Measurements from ENCODE around the gene MRPL37.
A peak's percentile ranks its signal among the peaks of the same experiment; 100 is the strongest.
"Not testable (repeated sequence)": the region's sequence is repeated elsewhere in the genome, so short reads cannot be mapped to it uniquely, and the experiment has no call there.

Gene MRPL37

DNA sequence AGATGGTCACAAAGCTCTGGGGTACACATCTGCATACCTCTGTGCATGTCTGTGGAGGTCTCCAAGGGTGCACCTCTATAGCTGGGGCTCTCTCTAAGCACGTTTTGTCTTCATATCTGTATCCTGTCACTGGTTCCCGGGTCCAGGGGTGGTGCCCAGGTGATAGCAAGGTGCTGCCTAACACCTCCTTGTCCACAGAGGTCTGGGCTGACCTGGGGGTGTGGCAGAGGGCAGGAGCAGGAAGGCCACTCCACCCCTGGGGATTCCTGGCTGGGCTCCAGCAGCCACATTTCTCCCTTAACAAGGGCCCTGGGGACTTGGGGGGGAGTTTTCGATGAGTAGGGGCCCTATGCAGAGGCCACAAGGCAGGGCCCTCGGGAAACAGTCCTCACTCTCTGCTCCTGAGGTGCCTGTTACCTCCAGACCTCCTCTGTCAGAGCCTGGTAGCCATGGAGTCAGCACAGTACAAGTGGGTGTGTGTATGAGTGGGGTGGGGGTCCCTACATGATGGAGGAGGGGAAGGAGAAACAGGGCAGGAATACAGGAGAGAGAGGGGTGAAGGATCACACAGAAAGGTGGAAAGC is 40.1 kb upstream of the MRPL37 start:
- H3K4me2 ChIP-seq = peak overlapping the region in 8 of 11 experiments; percentile 7 to 41 (median 34); a peak in 11 of 22 replicates

DNA sequence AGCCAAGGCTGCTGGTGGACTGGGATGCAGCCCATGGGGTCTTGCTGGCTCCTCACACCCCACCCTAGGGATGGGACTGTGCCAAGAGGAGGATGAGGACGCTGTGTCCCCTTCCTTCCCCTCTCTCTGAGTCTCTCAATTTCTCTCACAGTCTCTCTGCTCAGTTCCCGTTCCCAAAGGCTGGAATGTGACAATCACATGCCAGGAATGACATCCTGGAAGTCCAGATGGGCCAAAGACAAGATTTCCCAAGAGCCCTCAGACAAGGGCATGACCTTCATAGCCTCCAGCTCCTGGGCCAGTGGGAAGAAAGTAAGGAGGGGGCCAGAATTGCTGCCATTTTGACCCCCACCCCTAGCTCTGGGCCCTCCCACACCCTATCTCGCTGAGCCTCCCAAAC is 39.6 kb upstream of the MRPL37 start:
- no peaks in the 10 kb centered on the region for H3K9me3 ChIP-seq (replicated peaks in 1 of 11)
- 0 out of 22 replicates have a peak, but pooled peaks cover 0 to 5% (median 0%) of the 10 kb centered on the region in 11 experiments for H4K20me1 ChIP-seq
- no peaks in the 10 kb centered on the region for H3K36me3 ChIP-seq
- H3K27ac ChIP-seq = no peak overlapping the region
- H3K27me3 ChIP-seq = no peaks in the 10 kb centered on the region
- no peak overlapping the region for H3K4me3 ChIP-seq
- H3K4me2 ChIP-seq = peak overlapping the region in 8 of 11 experiments; percentile 7 to 41 (median 34); a peak in 11 of 22 replicates
- no peak for TF ChIP-seq Cebpa-rat (IDR thresholded peaks at IDR 0.05)
- no peak overlapping the region; a peak in 1 of 22 replicates for H3K9ac ChIP-seq
- H3K4me1 ChIP-seq = peaks cover 4 to 16% (median 11%) of the 10 kb centered on the region in 10 experiments; a peak in 12 of 20 replicates

More for the DNA sequence above, 40.1 kb upstream of the MRPL37 start:
- no peak overlapping the region for H3K27ac ChIP-seq
- peaks cover 4 to 18% (median 11%) of the 10 kb centered on the region in 10 experiments; a peak in 12 of 20 replicates for H3K4me1 ChIP-seq
- H3K27me3 ChIP-seq = no peaks in the 10 kb centered on the region
- no peak overlapping the region; a peak in 1 of 22 replicates for H3K9ac ChIP-seq
- no peaks in the 10 kb centered on the region for H3K36me3 ChIP-seq
- TF ChIP-seq Cebpa-rat (IDR thresholded peaks at IDR 0.05) = no peak
- no peak overlapping the region for H3K4me3 ChIP-seq
- no peaks in the 10 kb centered on the region for H3K9me3 ChIP-seq (replicated peaks in 1 of 11)
- 0 out of 22 replicates have a peak, but pooled peaks cover 0 to 5% (median 0%) of the 10 kb centered on the region in 11 experiments for H4K20me1 ChIP-seq

DNA sequence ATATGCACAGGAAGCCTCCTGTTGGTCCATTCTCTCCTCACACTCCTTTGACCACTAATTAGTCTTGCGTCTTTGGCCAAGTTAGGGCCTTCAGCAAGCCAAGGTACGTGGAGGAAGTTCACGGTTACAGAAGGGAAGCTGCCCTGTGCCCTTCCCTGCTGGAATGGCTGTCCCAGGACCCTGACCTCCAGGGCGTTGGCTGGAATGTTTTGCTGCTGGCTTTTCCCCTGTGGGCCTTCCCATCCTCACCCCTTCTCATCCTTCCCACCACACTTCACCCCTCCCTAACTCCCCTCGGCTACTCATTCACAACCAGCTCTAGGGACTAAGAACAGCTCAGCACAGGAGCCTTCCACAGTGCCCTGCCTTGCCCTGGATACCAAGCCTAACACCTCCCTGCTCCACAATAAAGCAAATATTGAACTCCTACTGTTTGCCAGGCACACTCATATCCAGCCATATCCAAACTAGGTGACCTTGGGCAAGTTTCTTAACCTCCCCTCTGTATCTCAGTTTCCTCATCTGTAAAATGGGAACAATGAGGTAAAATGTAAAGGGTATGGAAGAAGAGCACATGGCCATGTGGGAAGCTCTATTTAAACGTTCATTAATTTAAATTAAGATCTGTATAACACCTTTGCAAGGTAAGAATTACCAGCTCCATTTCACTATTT is 38.3 kb upstream of the MRPL37 start:
- no peak overlapping the region for H3K4me2 ChIP-seq
- H4K20me1 ChIP-seq = 0 out of 22 replicates have a peak, but pooled peaks cover 0 to 5% (median 0%) of the 10 kb centered on the region in 11 experiments
- no peaks in the 10 kb centered on the region for H3K36me3 ChIP-seq
- no peak overlapping the region for H3K4me3 ChIP-seq
- no peaks in the 10 kb centered on the region for H3K27me3 ChIP-seq
- TF ChIP-seq Cebpa-rat (IDR thresholded peaks at IDR 0.05) = no peak
- no peaks in the 10 kb centered on the region for H3K9me3 ChIP-seq (replicated peaks in 1 of 11)
- no peak overlapping the region for H3K9ac ChIP-seq
- H3K27ac ChIP-seq = no peak overlapping the region
- peaks cover 0 to 15% (median 11%) of the 10 kb centered on the region in 10 experiments; a peak in 11 of 20 replicates for H3K4me1 ChIP-seq

DNA sequence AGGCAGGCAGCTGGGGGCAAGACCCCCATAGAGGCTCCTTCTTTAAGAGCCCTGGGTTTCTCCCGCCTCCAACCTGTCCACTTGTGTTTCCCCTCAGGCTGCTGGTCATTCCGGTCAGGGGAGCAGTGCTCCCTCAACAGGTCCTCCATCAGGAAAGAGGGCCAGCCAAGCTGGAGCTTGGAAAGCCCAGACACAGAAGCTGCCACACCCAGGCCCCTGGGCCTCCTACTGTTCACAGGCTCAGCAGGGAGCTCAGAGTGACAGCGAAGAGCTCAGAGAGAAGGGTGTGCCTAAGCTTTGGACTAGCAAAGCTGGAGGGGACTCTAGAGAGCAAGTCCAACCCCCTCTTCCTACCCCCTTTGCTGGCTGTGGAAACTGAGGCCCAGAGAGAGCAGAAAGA is 36.9 kb upstream of the MRPL37 start:
- Histone ChIP-seq H3K27ac (no peak overlapping the region), H3K4me3 (no peak overlapping the region), H3K4me1 (peaks cover 0 to 12% (median 9%) of the 10 kb centered on the region in 10 experiments; a peak in 11 of 20 replicates), H3K9me3 (replicated peaks in 1 of 11) (no peaks in the 10 kb centered on the region), H3K4me2 (no peak overlapping the region), H4K20me1 (0 out of 22 replicates have a peak, but pooled peaks cover 0 to 5% (median 0%) of the 10 kb centered on the region in 11 experiments), H3K27me3 (no peaks in the 10 kb centered on the region), H3K36me3 (no peaks in the 10 kb centered on the region), H3K9ac (no peak overlapping the region)
- TF ChIP-seq Cebpa-rat (IDR thresholded peaks at IDR 0.05) = no peak

DNA sequence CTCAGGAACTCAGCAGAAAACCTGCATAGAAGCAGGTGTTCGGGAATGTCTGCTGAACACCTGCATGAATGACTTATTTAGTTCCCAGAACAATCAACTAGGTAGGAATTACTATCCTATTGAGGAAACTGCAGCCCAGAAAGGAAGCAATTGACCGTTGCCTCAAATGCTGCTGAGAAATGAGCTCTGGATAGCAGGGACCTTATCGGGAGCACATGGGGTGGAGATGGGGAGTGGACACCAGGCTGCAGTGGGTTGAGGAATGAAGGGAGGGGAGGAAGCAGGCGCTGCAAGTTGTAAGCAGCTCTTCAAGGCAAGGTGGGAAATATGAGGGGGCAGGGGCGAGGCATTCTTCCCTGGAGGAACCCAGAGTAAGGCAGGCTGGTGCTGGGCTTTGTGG is 36.4 kb upstream of the MRPL37 start:
- 0 out of 22 replicates have a peak, but pooled peaks cover 0 to 5% (median 0%) of the 10 kb centered on the region in 11 experiments for H4K20me1 ChIP-seq
- no peak overlapping the region for H3K4me2 ChIP-seq
- H3K9ac ChIP-seq = no peak overlapping the region
- no peaks in the 10 kb centered on the region for H3K36me3 ChIP-seq
- no peaks in the 10 kb centered on the region for H3K9me3 ChIP-seq (replicated peaks in 1 of 11)
- H3K27me3 ChIP-seq = no peaks in the 10 kb centered on the region
- no peak overlapping the region for H3K27ac ChIP-seq
- H3K4me3 ChIP-seq = no peak overlapping the region
- no peak for TF ChIP-seq Cebpa-rat (IDR thresholded peaks at IDR 0.05)
- peaks cover 0 to 8% (median 7%) of the 10 kb centered on the region in 10 experiments; a peak in 9 of 20 replicates for H3K4me1 ChIP-seq

DNA sequence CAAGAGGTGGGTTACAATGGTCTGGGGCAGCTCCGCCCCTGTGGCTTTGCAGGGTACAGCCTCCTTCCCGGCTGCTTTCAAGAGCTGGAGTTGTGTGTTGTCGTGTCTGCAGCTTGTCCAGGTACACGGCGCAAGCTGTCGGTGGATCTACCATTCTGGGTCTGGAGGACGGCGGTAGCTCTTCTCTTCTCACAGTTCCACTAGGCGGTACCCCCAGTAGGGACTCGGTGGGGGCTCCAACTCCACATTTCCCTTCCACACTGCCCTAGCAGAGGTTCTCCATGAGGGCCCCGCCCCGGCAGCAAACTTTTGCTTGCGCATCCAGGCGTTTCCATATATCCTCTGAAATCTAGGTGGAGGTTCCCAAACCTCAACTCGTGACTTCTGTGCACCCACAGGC is 34.8 kb upstream of the MRPL37 start:
- H3K4me1 ChIP-seq = peaks cover 0 to 3% (median 1%) of the 10 kb centered on the region in 10 experiments; a peak in 9 of 20 replicates
- no peak overlapping the region for H3K4me3 ChIP-seq
- no peak overlapping the region for H3K9ac ChIP-seq
- H3K9me3 ChIP-seq (replicated peaks in 1 of 11) = no peaks in the 10 kb centered on the region
- no peaks in the 10 kb centered on the region for H3K36me3 ChIP-seq
- H3K27ac ChIP-seq = no peak overlapping the region
- H4K20me1 ChIP-seq = 0 out of 22 replicates have a peak, but pooled peaks cover 0 to 5% (median 0%) of the 10 kb centered on the region in 11 experiments
- no peak for TF ChIP-seq Cebpa-rat (IDR thresholded peaks at IDR 0.05)
- no peaks in the 10 kb centered on the region for H3K27me3 ChIP-seq
- H3K4me2 ChIP-seq = no peak overlapping the region

DNA sequence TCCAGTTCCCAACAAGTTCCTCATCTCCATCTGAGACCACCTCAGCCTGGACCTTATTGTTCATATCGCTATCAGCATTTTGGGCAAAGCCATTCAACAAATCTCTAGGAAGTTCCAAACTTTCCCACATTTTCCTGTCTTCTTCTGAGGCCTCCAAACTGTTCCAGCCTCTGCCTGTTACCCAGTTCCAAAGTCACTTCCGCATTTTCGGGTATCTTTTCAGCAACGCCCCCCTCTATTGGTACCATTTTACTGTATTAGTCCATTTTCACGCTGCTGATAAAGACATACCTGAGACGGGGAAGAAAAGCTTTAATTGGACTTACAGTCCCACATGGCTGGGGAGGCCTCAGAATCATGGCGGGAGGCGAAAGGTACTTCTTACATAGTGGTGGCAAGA is 33.6 kb upstream of the MRPL37 start:
- not testable (repeated sequence) for H3K4me1 ChIP-seq

DNA sequence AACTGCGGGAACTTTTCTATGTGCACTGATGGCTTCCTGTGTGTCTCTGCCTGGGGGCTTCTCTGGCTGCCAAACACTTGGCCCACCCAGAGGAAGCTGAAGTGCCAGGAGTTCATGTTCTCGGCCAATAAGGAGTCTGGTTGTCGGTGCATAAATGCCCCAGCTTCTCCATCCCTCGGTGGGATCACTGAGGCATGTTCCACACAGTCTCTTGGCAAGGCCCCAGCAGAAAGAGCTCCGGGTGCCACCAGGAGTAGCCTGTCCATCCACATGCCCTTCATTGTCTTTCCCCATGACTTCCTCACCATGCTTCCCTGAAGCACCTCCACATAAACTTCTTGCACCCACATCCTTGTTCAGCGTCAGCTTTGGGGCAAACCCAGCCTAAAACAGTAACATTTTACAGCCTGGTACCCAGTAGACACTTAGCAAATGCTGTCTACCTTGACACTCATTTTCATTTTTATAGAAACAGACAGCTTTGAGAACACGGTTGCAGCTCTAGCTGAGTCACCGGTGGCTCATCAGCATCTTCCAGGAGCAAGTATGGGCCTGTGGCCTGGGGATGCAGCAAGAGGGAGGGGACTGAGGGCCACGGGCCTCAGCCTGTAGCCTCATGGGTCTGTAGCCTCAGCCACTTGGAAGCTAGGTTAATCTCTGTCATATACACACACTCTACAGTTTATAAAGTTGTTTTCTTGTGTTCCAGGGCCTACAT is 32.4 kb upstream of the MRPL37 start:
- H3K27ac ChIP-seq = no peak overlapping the region
- H3K27me3 ChIP-seq = no peaks in the 10 kb centered on the region
- H3K9ac ChIP-seq = no peak overlapping the region
- H3K36me3 ChIP-seq = no peaks in the 10 kb centered on the region; a peak in 1 of 22 replicates
- H3K9me3 ChIP-seq (replicated peaks in 1 of 11) = no peaks in the 10 kb centered on the region
- peaks cover 0 to 20% (median 15%) of the 10 kb centered on the region in 10 experiments; a peak in 15 of 20 replicates for H3K4me1 ChIP-seq
- H4K20me1 ChIP-seq = no peaks in the 10 kb centered on the region
- no peak overlapping the region for H3K4me3 ChIP-seq
- no peak overlapping the region for H3K4me2 ChIP-seq
- TF ChIP-seq Cebpa-rat (IDR thresholded peaks at IDR 0.05) = no peak

More for the DNA sequence above, 33.6 kb upstream of the MRPL37 start:
- H3K9ac ChIP-seq; H3K27me3 ChIP-seq; H3K4me2 ChIP-seq; H3K9me3 ChIP-seq (replicated peaks in 1 of 11); H4K20me1 ChIP-seq; H3K36me3 ChIP-seq; H3K27ac ChIP-seq; H3K4me3 ChIP-seq: not testable (repeated sequence)
